HG02588 (cell line): Measurements from ENCODE around the gene BEST1.

ENCODE experiments used
- ATAC-seq: cut with Tn5 transposase; IDR thresholded peaks from one replicate; pipeline ENCODE4 v1.9.1; 2021; ENCODE audit warnings: mild to moderate bottlenecking, moderate library complexity; ENCODE audit not compliant: unreplicated experiment

The BEST1 gene

DNA sequence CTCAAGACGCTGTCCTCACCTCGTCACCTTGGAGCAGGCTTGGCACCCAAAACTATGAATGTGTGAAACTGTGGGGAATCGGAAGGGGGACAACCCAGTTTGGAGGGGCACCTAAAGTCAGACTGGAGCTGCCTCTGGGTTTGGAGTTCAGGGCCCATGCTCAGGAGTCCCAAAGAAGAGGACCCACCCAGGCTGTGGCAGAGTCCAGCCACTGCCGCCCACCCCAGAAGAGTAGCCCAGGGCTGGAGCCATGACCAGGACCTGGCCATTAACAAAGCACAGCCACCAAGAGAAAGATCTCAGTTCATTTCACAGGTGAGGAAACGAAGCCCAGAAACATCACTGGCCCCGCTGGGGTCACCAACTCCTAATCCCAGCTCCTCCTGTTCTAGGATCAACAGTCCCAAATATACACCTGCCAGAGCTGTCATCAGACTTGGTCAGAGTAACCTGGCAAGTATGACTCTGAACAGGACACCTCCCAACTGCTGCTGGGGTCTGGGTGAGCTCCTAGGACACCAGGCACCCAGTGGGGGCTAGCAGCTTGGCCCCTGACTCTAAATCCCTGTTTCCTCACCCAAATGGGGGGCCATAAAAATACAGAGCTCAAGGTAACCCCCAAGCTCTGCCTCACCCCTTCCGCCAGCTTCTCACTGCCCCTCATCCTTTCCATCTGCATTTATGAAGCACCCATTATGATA, 35.5 kb upstream of the BEST1 start:
- no peak for ATAC-seq

DNA sequence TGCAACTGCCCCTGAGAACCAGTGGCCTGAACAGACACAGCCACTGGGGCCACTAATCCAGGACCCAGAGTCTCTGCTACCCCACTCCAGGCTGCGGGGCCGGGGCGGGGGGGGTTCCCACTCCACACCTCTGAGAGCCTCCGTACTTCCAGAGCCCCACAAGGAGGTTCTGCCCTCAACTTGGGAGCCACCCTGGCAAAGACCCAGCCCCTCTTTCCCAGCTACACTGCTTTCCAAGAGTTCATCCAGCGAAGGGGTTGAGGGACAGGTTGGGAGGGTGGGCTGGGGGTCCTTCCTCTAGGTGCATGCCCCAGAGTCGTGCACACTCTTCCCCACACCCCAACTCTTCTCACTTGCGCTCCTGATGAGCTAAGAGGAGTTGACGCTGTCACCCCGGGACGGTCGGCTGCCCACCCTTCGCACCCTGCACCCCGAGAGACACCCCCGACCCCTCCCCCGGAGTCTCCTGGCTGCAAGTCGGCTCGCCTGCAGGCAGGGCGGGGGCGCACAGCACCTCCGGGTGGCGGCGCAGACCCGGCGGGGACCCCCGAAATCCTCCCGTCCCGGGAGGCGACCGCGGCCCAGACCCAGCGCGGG, 33.3 kb upstream of the BEST1 start:
- no peak for ATAC-seq

- ATAC-seq: no peak
Observed at GRCh38 chr11:61917334-61918109, 32.6 kb upstream of the BEST1 start, which contains the start of gene RAB3IL1. Gene RAB3IL1, minus strand, starts transcription at chr11:61917566. Its CDS starts 199 bp downstream, at chr11:61917367.

- ATAC-seq: no peak
Observed at GRCh38 chr11:61918251-61918937, 31.8 kb upstream of the BEST1 start.

GRCh38 chr11:61918938-61919704, 31.0 kb upstream of the BEST1 start:
- no peak for ATAC-seq

DNA sequence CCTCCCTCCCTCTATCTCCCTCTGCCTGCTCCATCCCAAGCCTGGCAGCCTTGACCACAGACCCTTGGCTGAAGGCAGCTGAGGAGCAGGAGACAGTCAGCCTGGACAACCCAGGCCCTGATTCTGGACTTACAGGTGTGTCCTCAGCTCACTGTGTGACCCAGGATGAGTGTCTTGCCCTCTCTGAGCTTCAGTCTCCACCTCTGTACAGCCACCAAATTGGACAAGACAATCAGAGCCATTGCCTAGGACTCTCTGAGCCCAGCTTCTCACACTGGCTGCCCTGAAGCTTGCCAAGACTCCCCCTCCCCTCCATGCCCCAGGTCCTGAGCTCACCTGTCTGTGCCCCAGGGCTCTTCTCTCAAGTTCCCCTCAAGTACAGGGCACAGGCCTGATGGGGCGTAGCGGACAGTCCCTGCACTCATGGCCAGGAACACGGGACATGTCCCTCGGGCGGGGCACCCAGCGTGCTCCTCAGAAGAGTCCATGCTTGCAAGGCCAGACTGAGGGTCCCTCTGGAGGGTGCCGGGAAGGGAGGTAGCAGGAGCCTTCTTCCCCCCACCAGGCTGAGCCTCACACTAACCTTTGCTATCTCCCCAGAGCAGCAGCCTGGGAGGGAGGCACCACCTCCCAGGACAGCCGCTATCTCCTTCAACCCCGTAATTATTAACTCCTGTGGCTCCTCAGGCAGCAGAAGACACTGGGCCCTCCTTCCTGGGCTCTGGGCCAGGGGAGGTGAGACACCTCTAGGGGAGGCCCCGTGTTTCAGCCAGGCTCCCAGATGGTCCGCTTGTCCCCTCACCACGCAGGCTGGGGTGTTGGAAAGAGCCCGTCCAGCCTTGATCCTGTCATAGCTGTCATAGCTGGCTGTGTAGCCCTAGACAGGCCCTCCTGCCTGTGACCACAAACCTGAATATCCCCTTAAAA, 30.2 kb upstream of the BEST1 start:
- ATAC-seq: no peak

- ATAC-seq: no peak
Observed at GRCh38 chr11:61921446-61921845, 28.7 kb upstream of the BEST1 start.

- no peak for ATAC-seq
Observed at GRCh38 chr11:61922539-61922938, 27.6 kb upstream of the BEST1 start.

DNA sequence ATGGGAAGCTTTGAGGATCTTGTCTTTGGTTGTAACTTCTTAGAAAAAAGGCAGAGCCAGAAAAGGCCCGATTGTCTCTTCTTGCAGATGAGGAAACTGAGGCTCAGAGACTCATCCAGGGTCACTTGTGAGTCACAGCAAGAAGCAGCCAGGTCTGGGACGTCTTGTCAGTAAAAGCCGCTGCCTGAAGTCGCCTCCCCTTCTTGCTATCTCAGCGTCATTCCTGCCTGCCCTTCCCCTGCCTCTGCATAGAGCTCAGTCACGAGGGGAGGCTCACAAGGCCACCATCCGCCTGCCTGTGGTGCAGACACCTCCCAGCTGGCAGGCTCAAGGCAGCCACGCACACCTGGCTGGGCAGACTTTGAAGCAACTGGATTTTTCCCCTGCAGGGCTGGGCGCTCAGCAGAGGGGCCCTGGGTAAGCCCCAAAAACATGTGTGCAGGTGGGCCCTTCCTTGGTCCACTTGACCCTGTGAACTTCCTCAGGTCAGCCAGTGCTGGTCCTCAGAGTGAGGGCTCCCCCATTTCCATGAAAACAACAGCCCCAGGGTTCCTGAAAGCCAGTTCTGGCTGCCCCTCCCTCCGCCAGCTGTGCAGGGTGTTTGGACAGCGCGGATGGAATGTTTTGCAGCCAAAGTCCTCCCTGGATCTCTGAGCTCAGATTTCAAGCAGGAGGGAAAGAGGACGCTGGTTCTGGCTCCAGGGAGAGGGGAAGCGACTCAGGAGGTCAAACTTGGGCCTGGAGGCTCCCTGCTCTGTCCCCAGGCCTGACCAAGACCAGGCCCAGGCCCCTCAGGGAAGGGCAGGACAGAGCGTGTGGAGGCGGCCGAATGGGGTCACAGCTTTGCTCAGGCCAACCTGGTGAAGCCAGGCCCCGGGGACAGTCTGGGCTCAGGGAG, 26.7 kb upstream of the BEST1 start:
- no peak for ATAC-seq

- no peak for ATAC-seq
Observed at GRCh38 chr11:61924064-61924455, 26.1 kb upstream of the BEST1 start.

- no peak for ATAC-seq
Observed at GRCh38 chr11:61925736-61926135, 24.4 kb upstream of the BEST1 start.

DNA sequence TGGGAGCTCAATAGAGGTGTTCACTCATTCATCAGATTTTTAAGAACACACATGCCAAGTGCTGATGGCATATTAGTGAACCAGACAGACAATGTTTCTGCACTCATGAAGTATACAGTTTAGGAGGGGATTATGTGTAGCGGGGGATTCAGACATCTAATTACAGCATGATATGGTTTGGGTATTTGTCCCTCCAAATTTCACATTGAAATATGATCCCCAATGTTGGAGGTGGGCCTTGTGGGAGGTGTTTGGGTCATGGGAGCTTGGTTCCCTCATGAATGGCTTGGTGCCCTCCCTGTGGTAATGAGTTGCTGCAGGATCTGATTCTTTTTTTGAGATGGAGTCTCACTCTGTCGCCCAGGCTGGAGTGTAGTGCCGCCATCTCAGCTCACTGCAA, 23.9 kb upstream of the BEST1 start:
- no peak for ATAC-seq

GRCh38 chr11:61927501-61927900, 22.6 kb upstream of the BEST1 start:
- ATAC-seq: no peak

- ATAC-seq: no peak
Observed at GRCh38 chr11:61928606-61929005, 21.5 kb upstream of the BEST1 start.

GRCh38 chr11:61930933-61931332, 19.2 kb upstream of the BEST1 start:
- ATAC-seq: no peak

GRCh38 chr11:61935861-61936260, 14.3 kb upstream of the BEST1 start:
- no peak for ATAC-seq

DNA sequence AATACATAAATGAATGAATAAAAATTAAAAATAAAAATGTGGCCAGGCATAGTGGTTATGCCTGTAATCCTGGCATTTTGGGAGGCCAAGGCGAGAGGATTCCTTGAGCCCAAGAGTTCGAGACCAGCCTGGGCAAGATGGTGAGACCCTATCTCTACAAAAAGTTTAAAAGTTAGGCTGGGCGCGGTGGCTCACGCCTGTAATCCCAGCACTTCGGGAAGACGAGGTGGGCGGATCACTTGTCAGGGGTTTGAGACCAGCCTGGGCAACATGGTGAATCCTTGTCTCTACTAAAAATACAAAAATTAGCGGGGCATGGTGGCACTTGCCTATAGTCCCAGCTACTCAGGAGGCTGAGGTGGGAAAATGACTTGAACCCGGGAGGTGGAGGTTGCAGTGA, 9.7 kb upstream of the BEST1 start:
- ATAC-seq: no peak

DNA sequence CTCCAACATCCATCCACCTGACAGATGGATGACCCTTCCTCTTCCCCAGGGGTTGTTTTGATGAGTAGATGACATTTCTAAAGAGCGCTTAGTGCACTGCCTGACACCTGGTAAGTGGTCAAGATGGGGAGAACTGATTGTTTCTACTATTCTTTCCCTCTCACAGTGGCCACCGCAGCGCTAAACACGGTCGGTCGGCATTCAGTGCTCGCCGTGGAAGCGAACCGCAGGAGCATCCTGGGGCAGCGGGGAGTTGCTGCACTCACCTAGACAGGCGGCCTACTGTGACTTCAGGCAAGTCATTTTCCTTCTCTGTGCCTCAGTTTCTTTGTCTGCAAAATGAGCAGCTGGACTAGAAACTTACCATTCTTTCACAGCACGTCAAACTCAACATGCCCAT, 5.0 kb upstream of the BEST1 start:
- no peak for ATAC-seq

- ATAC-seq: no peak
Observed at GRCh38 chr11:61946894-61947293, 3.3 kb upstream of the BEST1 start.
